ENCODE measurements around the gene SUPT4H1.
A peak's percentile ranks its signal among the peaks of the same experiment; 100 is the strongest.
"Not testable (repeated sequence)": the region's sequence is repeated elsewhere in the genome, so short reads cannot be mapped to it uniquely, and the experiment has no call there.

SUPT4H1 gene

DNA sequence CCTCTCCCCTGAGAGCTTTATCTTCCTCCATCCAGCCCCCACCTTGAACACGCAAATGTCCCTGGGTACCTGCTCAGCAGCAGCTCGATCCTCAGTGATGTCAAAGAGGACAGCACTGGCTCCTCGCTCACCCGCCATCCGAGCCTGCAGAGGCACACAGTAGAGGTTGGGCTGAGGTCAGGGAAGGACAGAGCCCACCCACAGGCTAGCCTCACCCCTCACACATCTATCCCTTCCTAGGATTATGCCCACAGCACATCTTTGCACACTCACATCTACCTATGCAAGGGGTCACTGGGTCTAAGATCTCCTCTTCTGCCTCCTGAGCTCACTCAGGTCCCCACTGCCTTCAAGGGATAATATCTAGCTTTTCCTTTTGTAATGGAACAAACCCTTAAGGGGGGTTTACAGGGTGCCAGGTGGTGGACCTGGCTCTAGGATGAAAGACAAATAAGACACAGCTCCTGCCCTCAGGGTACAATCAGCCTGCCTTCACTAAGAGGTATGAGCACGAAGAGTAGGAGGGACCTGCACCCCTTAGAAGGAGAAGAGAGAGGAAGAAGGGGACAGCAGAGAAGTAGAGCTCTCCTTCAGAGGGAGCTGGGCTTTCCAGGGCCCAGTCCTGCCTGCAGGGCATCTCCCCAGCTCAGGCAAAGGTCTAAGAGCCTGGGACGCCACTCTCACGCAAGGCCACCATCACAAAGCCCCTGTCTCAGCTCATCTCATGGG is 11.6 kb upstream of the SUPT4H1 start:
- no peak for DNase-seq (ENCODE audit: low spot score)

DNA sequence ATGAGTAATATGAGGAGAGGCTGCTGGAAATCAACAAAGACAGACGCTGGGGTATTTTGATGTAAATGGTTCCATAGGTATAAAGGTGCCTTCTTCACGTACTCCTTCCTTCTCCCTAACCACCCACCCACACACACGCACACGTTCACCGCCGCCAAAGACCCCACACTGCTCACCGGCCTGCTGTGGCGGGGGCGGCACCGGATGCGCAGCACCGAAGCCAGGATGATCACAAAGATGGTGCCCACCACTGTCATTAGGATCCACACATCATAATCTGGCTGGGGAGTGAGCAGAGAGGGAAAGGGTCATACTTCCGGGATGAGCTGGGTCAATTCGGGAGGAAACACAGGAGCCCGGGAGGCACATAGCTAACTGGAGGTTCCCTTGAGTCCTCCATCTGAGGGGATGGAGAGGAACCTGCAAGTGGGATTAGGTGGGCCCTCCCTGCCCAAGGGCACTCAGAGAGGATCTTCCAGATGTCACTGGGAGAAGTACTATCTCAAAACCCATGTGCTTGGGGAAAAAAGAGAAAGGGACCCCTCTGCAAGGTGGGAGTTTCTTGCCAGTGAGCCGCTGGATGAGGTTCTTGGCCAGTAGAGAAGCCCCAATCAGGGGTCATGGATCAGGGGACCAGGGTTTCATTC is 10.5 kb upstream of the SUPT4H1 start:
- DNase-seq (ENCODE audit: low spot score) = no peak

DNA sequence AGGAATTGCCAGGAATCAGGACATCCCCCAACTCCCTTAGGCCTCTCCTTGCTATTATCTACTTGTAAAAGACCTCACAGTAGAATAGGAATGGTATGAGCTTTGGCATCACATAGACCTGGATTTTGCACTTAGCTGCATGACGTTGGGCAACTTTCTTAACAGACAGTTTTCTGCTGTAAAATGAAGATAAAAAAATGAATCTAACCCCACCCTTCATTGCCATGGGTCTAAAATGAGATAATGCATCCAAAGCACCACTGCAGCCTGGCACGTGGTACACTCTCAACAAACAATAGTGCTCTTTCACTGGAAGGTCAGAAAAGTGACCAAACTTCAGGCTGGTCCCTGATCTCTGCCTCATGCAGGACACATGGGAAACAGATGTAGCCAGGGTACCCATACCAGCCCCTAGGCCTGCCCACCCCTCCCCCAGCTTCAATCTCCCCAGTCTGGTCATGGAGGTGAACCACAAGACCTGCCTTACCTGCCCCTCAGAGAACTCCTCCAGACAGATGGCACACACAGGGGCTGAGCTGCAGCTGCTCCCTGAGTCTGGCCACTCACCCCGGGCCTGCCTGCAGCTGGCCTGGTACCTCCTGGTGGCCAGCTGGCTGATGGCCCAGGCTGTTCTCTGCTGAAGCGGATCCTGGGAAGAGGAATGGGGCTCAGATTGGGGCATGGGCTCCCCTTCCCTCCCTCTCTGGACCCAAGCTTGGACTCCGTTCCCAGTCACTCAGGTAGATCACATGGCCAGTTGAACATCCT is 8.5 kb upstream of the SUPT4H1 start:
- DNase-seq (ENCODE audit: low spot score) = no peak

DNA sequence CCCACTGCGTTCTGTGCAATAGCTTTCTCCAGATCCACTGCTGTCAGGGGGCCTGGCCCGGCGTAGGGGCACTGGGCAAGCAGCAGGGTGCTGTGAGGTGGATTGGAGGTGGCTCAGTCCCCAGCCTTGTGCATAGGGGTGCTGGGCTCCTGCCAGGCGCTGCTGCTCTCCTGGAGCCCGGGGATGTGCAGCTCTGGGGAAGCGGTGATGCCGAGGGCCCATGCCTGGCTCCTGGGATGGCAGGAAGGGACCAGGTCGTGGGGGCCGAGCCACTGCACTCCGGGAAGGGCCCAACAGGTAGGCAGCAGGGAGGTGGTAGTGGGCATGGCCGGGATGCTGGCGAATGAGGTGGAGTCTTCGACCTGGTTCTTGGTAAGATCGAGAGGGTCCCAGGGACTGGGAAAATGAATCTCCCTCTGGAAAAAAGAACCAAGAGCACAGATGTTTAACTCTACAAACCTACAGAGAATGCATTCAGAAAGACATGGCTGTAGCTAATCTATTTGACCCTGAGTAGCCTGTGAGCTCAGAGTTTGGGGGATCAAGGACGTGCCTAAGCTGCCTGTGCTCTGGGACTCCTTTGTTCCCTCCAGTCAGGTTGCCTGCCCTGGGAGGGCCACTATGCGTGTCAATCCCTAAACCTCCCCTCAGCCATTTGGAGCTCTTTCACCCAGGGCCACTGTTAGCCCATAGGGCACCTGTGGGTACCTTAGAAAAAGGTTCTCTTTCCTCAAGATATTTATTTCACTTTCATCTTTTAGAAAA is 6.6 kb upstream of the SUPT4H1 start:
- no peak for DNase-seq (ENCODE audit: low spot score)

DNA sequence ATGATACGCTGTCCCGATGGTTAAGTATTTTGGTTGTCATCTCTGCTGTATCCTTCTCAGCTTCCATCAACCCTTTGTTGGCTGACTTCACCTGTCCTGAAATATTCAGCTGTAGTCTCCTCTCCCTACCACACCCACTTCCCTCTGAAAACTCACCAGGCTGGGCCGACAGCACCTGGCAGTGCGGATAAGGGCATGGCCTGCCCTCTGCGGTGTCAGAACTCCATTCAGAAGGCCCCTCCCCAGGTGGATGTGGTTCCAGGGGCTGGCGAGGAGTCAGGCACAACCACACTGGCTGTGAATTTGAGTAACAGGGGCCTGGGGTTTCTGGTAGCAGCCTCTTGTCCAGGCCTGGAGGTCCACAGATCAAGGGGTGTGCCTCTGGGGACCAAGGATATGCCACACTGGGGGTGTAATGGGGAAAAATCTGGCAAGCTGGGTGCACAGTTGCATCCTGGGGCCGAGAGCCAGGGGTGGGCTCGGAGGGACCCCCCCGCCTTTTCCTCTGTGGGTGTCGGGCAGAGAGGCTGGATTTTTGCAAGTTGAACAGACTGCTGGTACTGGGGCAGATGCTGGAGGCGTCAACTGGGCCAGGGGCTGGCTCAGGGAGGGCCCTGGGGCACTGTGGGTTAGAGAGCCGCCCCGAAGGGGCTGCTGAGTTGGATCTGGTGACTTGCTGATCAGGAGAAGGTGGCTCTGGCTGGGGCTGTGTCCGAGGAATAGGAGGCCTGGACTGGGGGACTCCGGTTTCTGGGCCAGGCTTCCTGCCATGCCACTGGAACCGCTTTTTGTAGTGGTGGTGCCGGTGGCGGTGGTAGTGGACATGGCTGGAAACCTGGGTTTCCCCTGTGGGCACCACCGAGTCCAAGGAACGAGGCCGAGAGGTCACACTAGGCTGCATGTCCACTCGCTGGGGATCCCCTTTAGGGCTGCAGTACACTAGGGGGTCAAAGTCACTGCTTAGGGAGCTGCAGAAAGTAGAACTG is 5.6 kb upstream of the SUPT4H1 start:
- no peak for DNase-seq (ENCODE audit: low spot score)

DNA sequence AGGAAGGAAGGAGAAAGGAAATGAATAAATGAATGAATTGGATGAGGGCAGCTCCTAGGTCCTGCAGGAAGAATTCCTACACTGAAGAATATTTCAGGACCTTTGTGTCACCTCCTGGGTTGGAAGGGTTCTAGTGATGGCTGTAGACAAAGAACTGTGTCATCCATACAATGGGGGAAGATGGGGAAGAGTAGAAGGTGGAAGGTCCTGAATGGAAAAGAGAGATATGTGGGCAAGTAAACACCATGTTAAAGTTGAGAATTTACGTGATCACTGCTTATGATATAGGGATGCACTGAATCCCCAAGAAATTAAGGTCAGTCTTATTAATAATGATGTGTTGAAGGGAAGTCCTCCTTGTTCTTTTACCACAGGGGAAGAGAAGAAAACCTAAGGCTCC is 4.2 kb upstream of the SUPT4H1 start:
- no peak for DNase-seq (ENCODE audit: low spot score)

DNA sequence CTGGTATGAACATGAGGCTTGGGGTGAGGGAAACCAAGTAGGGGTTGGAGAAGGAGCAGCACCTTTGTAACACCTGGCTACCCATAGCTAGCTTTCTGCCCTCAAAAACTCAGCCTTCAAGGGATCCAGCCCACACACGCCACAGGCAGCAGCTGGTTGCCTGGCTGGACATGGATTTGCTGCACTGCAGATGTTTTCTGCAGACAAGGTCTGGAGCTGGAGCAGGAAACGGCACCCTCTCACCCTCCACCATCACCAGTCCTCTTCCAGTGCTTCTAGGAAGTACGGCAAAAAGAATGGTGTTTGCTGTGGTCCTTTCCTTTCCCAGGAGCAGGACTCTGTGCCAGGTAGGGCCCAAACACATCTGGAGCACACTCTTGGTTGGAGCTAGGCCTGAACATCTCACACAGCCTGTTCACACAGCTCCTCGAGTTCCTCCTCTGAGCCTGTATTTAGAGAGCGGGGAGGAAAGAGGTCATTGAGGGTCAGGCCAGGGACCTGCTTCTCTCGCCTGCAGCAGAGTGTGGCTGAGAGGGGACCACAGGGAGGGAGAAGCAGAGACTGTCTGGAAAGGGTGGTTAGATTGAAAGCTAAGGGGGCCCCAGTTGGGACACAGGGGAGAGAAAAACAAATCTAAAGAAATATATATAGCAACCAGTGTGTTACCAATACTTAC is 2.7 kb upstream of the SUPT4H1 start:
- no peak for DNase-seq (ENCODE audit: low spot score)

DNA sequence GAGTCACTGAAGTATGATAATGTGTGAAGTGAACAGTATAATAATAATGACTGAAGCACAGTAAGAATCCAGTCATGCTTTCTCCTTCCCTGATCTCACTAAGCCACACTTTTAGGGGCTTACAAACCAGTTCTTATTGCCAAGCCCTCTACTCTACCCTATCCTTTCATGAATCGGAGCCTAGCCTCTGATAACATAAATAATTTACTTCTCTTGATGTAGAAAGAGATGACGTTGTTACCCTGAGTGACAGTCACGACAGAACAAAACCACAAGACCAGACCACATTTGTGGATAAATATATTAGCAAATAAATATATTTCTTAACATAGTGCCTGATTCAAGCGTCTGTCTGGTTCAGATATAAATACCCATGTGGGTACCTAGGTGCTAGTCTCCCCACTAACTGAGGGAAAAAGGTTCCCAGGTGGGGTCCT is 1.4 kb upstream of the SUPT4H1 start:
- no peak for DNase-seq (ENCODE audit: low spot score)

DNA sequence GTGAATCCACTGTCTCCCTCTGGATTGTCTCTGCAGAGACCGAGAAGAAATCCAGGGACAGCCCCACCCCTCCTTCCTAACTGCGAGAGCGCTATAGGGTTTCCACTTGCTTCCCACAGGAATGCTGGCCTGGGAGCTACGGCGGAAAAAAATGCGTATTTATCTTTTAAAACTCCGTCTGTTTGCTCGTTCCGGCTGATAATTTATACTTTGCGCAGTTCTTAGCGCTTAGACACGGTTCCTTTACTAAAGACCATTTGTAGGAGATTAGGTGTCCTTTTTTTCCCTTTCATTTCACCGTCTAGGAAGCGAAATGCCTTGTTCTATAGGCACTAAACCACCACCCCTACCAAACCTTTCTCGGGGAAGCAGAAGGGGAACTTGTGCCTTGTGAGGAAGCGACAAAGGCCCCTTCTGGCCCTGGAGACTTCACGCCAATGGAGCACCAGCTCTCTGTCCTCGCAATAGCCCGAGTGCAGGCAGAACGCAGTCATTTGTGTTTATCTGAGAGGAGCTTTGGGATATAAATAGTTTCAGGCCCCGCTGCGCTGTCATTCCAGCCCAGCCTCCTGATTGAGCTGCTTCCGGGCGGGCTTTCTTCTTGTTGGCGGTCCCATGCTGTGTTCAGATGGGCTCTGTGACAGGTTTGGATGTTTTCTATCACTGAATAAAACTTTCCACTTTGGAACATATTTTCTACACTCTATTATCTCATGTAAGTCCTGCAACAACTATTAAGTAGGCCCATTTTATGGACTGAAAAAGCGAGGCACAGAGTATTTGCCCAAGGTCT is 791 bp upstream of the SUPT4H1 start:
- DNase-seq (ENCODE audit: low spot score) = no peak

DNA sequence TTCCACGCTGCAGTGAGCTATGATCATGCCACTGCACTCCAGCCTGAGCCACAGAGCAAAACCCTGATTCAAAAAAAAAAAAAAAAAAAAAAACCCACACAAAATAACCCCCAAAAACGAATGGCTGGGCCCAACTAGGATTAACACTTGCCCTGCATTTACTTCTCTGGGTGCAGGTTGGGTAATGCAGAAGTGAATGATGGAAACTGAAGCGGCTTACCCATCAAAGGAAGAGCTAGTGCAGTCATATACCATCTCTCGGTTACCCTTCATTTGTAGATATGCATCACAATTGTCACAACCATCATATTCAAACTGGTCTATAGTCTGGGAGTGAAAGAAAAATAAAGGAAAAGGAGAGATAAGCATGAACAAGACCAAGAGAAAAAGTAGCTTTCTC is 819 bp downstream of the SUPT4H1 start:
- no peak for DNase-seq (ENCODE audit: low spot score)

DNA sequence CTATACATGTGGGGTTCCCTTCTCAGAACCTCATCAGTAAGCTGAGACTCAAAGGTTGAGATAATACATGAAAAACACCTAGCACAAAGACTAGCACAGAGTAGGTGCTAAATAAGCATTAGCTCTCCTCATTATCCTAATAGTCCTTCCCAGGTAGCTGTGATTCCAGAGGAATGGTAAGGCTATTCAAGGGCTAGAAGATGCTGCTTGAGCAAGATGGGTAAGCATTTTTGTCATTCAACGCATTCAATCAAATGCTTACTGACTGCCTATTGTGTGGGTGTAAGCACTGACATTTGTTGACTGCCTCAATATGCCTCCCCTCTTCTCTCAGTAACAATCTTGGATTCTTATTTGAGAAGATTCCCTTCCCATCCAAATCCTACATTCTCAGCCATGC is 4.0 kb downstream of the SUPT4H1 start:
- DNase-seq (ENCODE audit: low spot score) = no peak

DNA sequence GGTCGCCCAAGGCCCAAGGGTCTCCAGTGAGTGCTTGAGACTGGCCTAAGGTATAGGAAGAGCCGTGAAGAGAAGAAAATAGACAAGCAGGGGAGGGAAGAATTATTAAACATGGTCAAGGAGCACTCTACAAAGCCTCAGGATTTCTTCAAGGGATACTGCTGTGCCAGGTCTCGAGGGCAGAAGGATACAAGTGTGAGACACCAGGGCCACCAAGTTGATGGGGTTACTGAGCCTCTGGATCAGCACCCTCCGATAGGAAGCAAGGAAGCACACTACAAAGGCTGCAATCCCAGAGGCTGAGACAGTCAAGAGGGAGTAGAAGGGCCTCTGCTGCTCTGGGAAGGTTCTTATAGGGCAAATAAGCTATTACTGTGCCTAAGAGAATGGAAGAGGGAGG is 6.5 kb downstream of the SUPT4H1 start:
- no peak for DNase-seq (ENCODE audit: low spot score)

DNA sequence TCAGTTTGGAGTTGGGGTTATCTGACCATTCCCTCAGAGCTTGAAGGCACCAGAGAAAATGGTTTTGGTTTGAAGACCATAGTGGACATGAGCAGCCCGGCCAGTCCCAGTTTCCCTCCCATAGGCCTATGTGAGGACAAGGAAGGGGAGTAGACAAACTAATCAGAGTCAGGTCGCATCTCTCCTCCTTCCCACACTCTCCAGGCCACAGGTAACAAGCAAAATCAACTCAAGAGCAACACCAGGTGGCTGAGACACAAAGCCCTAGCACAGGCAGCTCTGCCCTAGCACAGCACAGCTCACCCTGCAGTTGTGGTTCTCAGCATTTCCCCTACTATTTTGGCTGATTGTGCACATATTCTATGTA is 7.2 kb downstream of the SUPT4H1 start:
- peak; percentile 86 for DNase-seq (ENCODE audit: low spot score)

DNA sequence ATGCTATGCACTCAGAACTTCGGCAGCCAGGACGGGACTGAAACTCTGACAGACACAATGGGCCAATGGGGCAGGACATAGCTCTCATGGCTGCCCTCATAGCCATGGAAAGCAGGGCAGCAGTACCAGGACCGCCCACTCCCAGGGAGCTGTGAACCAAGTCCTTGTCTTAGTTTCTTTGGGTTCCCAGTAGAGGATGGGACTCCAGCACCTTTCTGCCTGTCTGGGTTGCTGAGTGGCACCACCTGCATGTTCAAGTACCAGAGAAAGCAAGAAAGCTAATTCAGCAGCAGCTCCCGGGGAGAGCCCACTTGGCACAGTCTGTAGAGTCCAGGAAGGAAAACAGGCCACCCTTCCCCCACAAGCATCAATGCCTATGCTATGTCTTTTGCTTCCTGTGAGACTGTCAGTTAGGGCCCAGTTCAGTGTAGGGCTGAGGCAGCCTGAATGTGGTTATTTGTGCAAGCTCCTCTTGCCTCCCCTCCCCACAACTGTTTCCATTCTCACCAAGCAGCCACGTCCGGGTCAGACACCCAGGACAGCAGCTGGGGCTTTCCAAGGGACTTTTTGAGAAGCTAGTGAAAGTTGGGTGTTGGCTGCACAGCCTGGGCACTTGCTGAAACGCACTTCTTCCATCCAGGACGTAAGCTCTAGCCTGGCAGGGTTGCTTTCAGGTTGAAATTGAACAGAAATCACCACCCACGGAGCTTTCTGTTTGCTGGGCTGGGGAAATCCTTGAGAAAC is 7.8 kb downstream of the SUPT4H1 start:
- peak; percentile 94 for DNase-seq (ENCODE audit: low spot score)

DNA sequence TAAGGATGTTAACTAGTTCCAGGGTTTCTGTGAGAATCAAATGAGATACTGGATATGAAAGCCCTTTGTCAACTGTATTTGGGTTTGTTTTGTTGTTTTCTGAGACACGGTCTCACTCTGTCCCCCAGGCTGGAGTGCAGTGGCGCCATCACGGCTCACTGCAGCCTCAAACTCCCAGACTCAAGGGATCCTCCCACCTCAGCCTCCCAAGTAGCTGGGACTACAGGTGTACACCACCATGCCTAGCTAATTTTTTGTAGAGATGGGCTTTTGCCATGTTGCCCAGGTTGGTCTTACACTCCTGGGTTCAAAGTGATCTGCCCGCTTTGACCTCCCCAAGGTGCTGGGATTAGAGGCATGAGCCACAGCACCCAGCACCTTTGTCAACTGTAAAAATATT is 8.9 kb downstream of the SUPT4H1 start:
- no peak for DNase-seq (ENCODE audit: low spot score)

DNA sequence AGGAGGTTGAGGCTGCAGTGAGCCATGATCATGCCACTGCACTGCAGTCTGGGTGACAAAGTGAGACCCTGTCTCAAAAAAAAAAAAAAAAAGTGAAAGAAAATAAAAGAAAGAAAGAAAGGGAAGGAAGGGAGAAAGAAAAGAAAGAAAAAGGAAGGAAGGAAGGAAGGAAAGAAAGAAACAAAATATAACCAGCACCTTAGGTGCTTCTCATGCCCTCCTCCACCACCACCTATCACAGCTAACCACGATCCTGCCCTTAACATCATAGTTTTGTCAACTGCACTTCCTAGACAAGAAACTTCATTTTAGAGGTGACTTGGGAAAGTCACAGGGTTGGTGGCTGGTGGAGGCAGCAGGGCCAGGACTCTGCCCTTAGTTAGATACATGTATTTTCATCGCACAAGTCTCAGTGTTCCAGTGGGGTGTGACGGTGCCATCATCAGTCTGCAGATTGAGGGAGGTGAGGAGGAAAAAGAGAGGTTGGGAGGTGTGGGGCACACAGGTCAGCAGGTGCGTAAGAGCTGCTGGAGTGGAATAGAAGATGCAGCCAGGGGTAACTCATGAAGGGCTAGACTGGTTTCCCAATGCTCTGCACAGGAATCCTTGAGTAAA is 10.0 kb downstream of the SUPT4H1 start:
- no peak for DNase-seq (ENCODE audit: low spot score)

DNA sequence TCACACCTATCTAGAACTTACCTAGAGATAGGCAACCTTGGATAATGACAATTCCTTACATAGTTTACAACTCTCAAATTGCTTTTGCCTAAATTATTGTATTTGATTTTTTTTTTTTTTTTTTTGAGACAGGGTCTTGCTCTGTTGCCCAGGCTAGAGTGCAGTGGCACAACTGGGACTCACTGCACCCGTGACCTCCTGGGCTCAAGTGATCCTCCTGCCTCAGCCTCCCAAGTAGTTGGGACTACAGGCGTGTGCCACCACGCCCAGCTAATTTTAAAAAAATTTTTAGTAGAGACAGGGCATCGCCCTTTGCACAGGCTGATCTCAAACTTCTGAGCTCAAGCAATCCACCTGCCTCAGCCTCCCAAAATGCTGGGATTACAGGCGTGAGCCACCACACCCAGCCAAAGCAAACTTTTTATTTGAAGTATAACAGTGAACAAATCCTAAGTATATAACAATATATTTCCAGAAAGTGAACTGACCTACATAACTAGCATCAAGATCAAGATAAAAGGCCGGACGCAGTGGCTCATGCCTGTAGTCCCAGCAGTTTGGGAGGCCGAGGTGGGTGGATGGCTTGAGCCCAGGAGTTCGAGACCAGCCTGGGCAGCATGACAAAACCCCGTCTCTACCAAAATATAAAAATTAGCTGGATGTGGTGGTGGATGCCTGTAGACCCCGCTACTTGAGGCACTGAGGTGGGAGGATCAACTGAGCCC is 10.7 kb downstream of the SUPT4H1 start:
- DNase-seq (ENCODE audit: low spot score) = not testable (repeated sequence)

DNA sequence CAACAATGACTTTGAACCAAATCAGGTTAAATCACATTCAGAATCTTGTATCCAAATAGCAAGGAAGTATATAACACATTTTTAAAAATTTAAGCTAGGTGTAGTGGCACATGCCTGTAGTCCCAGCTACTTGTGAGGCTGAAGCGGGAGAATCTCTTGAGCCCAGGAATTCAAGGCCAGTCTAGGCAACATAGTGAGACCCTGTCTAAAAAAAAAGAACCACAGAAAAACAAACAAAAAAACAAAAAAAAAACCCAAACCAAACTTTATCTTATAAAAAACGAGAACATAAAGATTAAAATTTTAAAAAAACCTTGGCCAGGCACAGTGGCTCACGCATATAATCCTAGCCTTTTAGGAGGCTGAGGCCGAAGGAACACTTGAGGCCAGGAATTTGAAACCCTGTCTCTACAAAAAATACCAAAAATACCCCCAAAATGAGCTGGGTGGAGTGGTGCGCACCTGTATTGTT is 11.6 kb downstream of the SUPT4H1 start:
- DNase-seq (ENCODE audit: low spot score) = no peak

All from CD4-positive, alpha-beta T cell treated with Interleukin-15 for 4 hours (primary cell).